Endodermal cell (in vitro differentiated cells): Measurements from ENCODE around the gene STAP1. TPM values are rescaled to one million over a fixed set of nuclear protein-coding genes. Genes with fewer than 3 reads are reported as not detected.
"Not testable (repeated sequence)": the region's sequence is repeated elsewhere in the genome, so short reads cannot be mapped to it uniquely, and the experiment has no call there.

Source experiments
- DNase-seq: peaks from one replicate; pipeline ENCODE4 v3.0.0-alpha.2; 2017
- H3K27ac ChIP-seq: 2 replicates; pipeline ENCODE4 v1.5.1; 2013; ENCODE audit warnings: mild to moderate bottlenecking, low read depth, low read length, moderate library complexity
- H3K27me3 ChIP-seq: 2 replicates; pipeline ENCODE4 v1.6.1; 2013; ENCODE audit warnings: mild to moderate bottlenecking, low read length, moderate library complexity; ENCODE audit not compliant: insufficient read depth, control insufficient read depth, poor library complexity, severe bottlenecking
- H3K36me3 ChIP-seq: 2 replicates; pipeline ENCODE4 v1.7.0; 2013; ENCODE audit warnings: mild to moderate bottlenecking, low read length, moderate library complexity; ENCODE audit not compliant: control insufficient read depth, insufficient read depth
- H3K4me1 ChIP-seq: one replicate; pipeline ENCODE4 v1.7.0; 2013; ENCODE audit warnings: low read length; ENCODE audit not compliant: control insufficient read depth, insufficient read depth
- H3K4me3 ChIP-seq: 2 replicates; pipeline ENCODE4 v1.5.1; 2013; ENCODE audit warnings: mild to moderate bottlenecking, low read length, moderate library complexity
- H3K9ac ChIP-seq: 2 replicates; pipeline ENCODE4 v1.6.1; 2013; ENCODE audit warnings: mild to moderate bottlenecking, low read length, moderate library complexity; ENCODE audit not compliant: poor library complexity, severe bottlenecking; ENCODE audit errors: extremely low read depth
- H3K9me3 ChIP-seq: 2 replicates; pipeline ENCODE4 v1.6.1; 2013; ENCODE audit warnings: mild to moderate bottlenecking, low read length, moderate library complexity; ENCODE audit not compliant: control insufficient read depth
- H3K27ac Mint-ChIP-seq: 2 replicates; pipeline ENCODE4 v1.8.0; 2020; ENCODE audit warnings: mixed read lengths
- H3K27me3 Mint-ChIP-seq: 2 replicates; pipeline ENCODE4 v1.8.0; 2021; ENCODE audit warnings: mild to moderate bottlenecking, mixed read lengths; ENCODE audit not compliant: insufficient read depth
- H3K36me3 Mint-ChIP-seq: 2 replicates; pipeline ENCODE4 v1.8.0; 2020; ENCODE audit warnings: low read depth, mixed read lengths
- H3K4me1 Mint-ChIP-seq: 2 replicates; pipeline ENCODE4 v1.8.0; 2020; ENCODE audit warnings: mixed read lengths
- H3K4me3 Mint-ChIP-seq: 2 replicates; pipeline ENCODE4 v1.8.0; 2020; ENCODE audit warnings: mild to moderate bottlenecking, moderate library complexity, mixed read lengths
- H3K9me3 Mint-ChIP-seq: 2 replicates; pipeline ENCODE4 v1.8.0; 2020; ENCODE audit warnings: mild to moderate bottlenecking, mixed read lengths
- WGBS, 2 experiments: methylation state at CpG; one replicate each; pipeline versions ENCODE4 v1.1.5 to v1.1.7; 2013; ENCODE audit warnings: missing lambda C conversion rate in 2 of 2, mixed read lengths in 1 of 2; ENCODE audit not compliant: insufficient coverage in 1 of 2, insufficient read length in 1 of 2; 5-methylcytosine and 5-hydroxymethylcytosine counted together
- total RNA-seq, 2 donors: library from RNA; stranded (reverse); fragmentation: NEBNext Ultra II Directional in 1 of 2; extraction: Animal tissue kit (Norgen Biotek cat#: 25700) in 1 of 2; gene quantifications; 2 replicates in 1 of 2; 3 replicates in 1 of 2; pipeline ENCODE4 v1.2.1, GENCODE V29; 2021
- TF ChIP-seq, protein P1 (sequence below): fragments of 200-600 bp; sonication (generic); conservative IDR thresholded peaks from 2 replicates; pipeline ENCODE4 v1.5.0; 2021; ENCODE audit warnings: antibody characterized with exemption, mild to moderate bottlenecking

Gene STAP1
- total RNA-seq, 2 donors from 2014 or later = not detected

DNA sequence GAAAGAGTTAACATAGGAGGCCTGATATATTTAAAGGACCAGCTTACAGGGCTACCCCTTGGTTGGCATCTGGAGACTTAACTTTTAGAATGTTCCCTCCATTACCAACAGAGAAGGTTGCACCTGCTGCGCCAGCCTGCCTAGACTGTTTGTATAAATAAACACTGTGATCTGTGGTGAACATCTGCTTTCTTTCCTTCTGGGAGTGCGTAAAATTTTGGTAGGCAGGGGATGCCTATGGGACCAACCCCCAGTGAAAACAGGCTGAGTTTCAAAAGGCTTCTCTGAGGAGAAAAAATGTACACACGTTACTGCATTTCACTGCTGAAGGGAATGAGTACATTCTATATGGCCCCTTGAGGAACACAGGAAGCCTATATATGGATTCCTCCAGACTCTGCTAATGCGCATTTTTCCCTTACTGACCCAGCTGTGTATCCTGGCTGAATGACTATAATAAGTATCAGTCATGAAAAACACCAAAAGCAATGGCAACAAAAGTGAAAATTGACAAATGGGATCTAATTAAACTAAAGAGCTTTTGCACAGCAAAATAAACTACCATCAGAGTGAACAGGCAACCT lies 27.1 kb upstream of the STAP1 start:
- DNase-seq = no peak
- Mint-ChIP-seq H3K27me3 (no peaks in the 10 kb centered on the region), H3K4me3 (no peak overlapping the region), H3K4me1 (no peaks in the 10 kb centered on the region), H3K27ac (no peak overlapping the region), H3K36me3 (peaks cover 70% of the 10 kb centered on the region), H3K9me3 (peaks cover 24% of the 10 kb centered on the region)
- no peak overlapping the region for H3K9ac ChIP-seq
- peaks cover 17% of the 10 kb centered on the region for H3K9me3 ChIP-seq
- TF ChIP-seq, protein P1, sequence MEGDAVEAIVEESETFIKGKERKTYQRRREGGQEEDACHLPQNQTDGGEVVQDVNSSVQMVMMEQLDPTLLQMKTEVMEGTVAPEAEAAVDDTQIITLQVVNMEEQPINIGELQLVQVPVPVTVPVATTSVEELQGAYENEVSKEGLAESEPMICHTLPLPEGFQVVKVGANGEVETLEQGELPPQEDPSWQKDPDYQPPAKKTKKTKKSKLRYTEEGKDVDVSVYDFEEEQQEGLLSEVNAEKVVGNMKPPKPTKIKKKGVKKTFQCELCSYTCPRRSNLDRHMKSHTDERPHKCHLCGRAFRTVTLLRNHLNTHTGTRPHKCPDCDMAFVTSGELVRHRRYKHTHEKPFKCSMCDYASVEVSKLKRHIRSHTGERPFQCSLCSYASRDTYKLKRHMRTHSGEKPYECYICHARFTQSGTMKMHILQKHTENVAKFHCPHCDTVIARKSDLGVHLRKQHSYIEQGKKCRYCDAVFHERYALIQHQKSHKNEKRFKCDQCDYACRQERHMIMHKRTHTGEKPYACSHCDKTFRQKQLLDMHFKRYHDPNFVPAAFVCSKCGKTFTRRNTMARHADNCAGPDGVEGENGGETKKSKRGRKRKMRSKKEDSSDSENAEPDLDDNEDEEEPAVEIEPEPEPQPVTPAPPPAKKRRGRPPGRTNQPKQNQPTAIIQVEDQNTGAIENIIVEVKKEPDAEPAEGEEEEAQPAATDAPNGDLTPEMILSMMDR = no peak
- H3K36me3 ChIP-seq = peaks cover 64% of the 10 kb centered on the region
- no peak overlapping the region for H3K27ac ChIP-seq
- H3K4me1 ChIP-seq = no peaks in the 10 kb centered on the region
- no peaks in the 10 kb centered on the region for H3K27me3 ChIP-seq
- 91 to 96% methylated on average over 4 of the region's 4 CpGs for WGBS, 2 experiments
- no peak overlapping the region for H3K4me3 ChIP-seq

DNA sequence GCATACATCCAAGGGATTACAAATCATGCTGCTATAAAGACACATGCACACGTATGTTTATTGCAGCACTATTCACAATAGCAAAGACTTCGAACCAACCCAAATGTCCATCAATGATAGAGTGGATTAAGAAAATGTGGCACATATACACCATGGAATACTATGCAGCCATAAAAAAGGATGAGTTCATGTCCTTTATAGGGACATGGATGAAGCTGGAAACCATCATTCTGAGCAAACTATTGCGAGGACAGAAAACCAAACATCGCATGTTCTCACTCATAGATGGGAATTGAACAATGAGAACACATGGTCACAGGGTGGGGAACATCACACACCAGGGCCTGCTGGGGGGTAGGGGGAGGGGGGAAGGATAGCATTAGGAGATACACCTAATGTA lies 26.1 kb upstream of the STAP1 start:
- not testable (repeated sequence) for H3K27me3 Mint-ChIP-seq, H3K4me3 Mint-ChIP-seq, H3K4me3 ChIP-seq, H3K9ac ChIP-seq, H3K4me1 Mint-ChIP-seq, H3K27ac Mint-ChIP-seq, DNase-seq, H3K27me3 ChIP-seq, H3K27ac ChIP-seq, H3K4me1 ChIP-seq
- H3K36me3 ChIP-seq = peaks cover 65% of the 10 kb centered on the region
- H3K9me3 ChIP-seq = peaks cover 17% of the 10 kb centered on the region
- H3K9me3 Mint-ChIP-seq = peaks cover 24% of the 10 kb centered on the region
- peaks cover 67% of the 10 kb centered on the region for H3K36me3 Mint-ChIP-seq
- WGBS, 2 experiments = 98% methylated on average over 3 of the region's 4 CpGs; no CpG with 5 or more reads in 1 of the 2 experiments

DNA sequence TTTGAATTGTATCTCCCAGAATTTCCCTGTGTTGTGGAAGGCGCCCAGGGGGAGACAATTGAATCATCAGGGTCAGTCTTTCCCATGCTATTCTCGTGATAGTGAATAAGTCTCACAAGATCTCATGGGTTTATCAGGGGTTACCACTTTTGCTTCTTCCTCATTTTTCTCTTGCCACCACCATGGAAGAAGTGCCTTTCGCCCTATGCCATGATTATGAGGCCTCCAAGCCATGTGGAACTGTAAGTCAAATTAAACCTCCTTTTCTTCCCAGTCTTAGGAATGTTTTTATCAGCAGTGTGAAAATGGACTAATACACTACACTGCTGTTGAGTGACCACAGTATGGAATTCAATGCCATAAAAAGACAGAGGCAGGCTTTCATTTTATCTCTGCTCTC lies 25.4 kb upstream of the STAP1 start:
- DNase-seq = no peak
- Mint-ChIP-seq H3K4me3 (no peak overlapping the region), H3K4me1 (no peaks in the 10 kb centered on the region), H3K9me3 (peaks cover 24% of the 10 kb centered on the region), H3K27ac (no peak overlapping the region), H3K36me3 (peaks cover 72% of the 10 kb centered on the region), H3K27me3 (no peaks in the 10 kb centered on the region)
- peaks cover 17% of the 10 kb centered on the region for H3K9me3 ChIP-seq
- TF ChIP-seq, protein P1 = no peak
- H3K27ac ChIP-seq = no peak overlapping the region
- no peak overlapping the region for H3K4me3 ChIP-seq
- H3K36me3 ChIP-seq = peaks cover 70% of the 10 kb centered on the region
- no peaks in the 10 kb centered on the region for H3K27me3 ChIP-seq
- WGBS, 2 experiments = 97 to 100% methylated on average over 3 of the region's 3 CpGs
- no peak overlapping the region for H3K9ac ChIP-seq
- no peaks in the 10 kb centered on the region for H3K4me1 ChIP-seq
